CD4-positive, alpha-beta T cell treated with Interleukin-4 for 4 hours (primary cell): Measurements from ENCODE around the gene GRK6.
"Not testable (repeated sequence)": the region's sequence is repeated elsewhere in the genome, so short reads cannot be mapped to it uniquely, and the experiment has no call there.

Experiments
- DNase-seq: peaks from one replicate; pipeline ENCODE4 v3.0.0-alpha.2; 2020

The GRK6 gene

GRCh38 chr5:177399997-177400868, 26.2 kb upstream of the GRK6 start, which contains the start of gene PFN3:
PFN3 (minus strand) TSS chr5:177400661; CDS start chr5:177400576, 85 bp downstream.
- DNase-seq = no peak

GRCh38 chr5:177402271-177403043, 24.0 kb upstream of the GRK6 start:
- DNase-seq = peak; percentile 72

- peak; percentile 35 for DNase-seq
These were observed 23.2 kb upstream of the GRK6 start for GRCh38 chr5:177403102-177403791.

GRCh38 chr5:177403792-177404640, 22.5 kb upstream of the GRK6 start:
- peak; percentile 86 for DNase-seq

- DNase-seq = no peak
These were observed 21.8 kb upstream of the GRK6 start for GRCh38 chr5:177404641-177405179.

GRCh38 chr5:177405312-177405711, 21.2 kb upstream of the GRK6 start:
- no peak for DNase-seq

GRCh38 chr5:177405805-177406204, 20.7 kb upstream of the GRK6 start:
- no peak for DNase-seq

- DNase-seq = no peak
These were observed 17.3 kb upstream of the GRK6 start, which contains the start of gene F12 for GRCh38 chr5:177409043-177409801. F12 (minus strand) TSS chr5:177409564; CDS start chr5:177409527, 37 bp downstream.

GRCh38 chr5:177410575-177410974, 15.9 kb upstream of the GRK6 start:
- DNase-seq = no peak

- peak; percentile 67 for DNase-seq
These were observed 13.8 kb upstream of the GRK6 start for GRCh38 chr5:177412603-177413233.

GRCh38 chr5:177414481-177414880, 12.0 kb upstream of the GRK6 start:
- no peak for DNase-seq

GRCh38 chr5:177417081-177417480, 9.4 kb upstream of the GRK6 start:
- not testable (repeated sequence) for DNase-seq

- DNase-seq = no peak
These were observed 7.4 kb upstream of the GRK6 start for GRCh38 chr5:177419046-177419445.

GRCh38 chr5:177420472-177420871, 6.0 kb upstream of the GRK6 start:
- not testable (repeated sequence) for DNase-seq

GRCh38 chr5:177421062-177421798, 5.2 kb upstream of the GRK6 start:
- no peak for DNase-seq

GRCh38 chr5:177423671-177424070, 2.8 kb upstream of the GRK6 start:
- no peak for DNase-seq

GRCh38 chr5:177425196-177425800, 1.2 kb upstream of the GRK6 start:
- no peak for DNase-seq

- peak; percentile 100 for DNase-seq
These were observed 493 bp upstream of the GRK6 start for GRCh38 chr5:177425801-177426565.
